ENCODE data around the gene CADM1.

Gene CADM1

GRCh38 chr11:115256397-115257197 is 247.6 kb downstream of the CADM1 start:
- Histone ChIP-seq H3K4me3 (ENCODE audit: low read length) (peak overlapping the region; percentile 29; the same call in 1 of the 2 replicates), H4K20me1 (ENCODE audit: insufficient read depth, low read length) (no peaks in the 10 kb centered on the region), H3K27ac (ENCODE audit: low read length) (peak overlapping the region; percentile 97), H3K9ac (ENCODE audit: low read length) (peak overlapping the region; percentile 84), H3K4me2 (ENCODE audit: low read depth, low read length) (peak overlapping the region; percentile 63), H3K79me2 (ENCODE audit: low read length) (peaks cover 44% of the 10 kb centered on the region), H3K4me1 (ENCODE audit: low read length) (peaks cover 42% of the 10 kb centered on the region), H2AFZ (ENCODE audit: low read length) (no peak overlapping the region), H3K9me2 (replicated peaks; ENCODE audit: insufficient read depth, low read length) (no peaks in the 10 kb centered on the region), H3K9me3 (replicated peaks; ENCODE audit: insufficient read depth, low read length) (no peaks in the 10 kb centered on the region), H3K36me3 (replicated peaks; ENCODE audit: insufficient read depth, low read length) (no peaks in the 10 kb centered on the region), H3K27me3 (replicated peaks; ENCODE audit: insufficient read depth, low read length) (no peaks in the 10 kb centered on the region), H3F3A (ENCODE audit: insufficient read depth, low read length) (peaks cover 32% of the 10 kb centered on the region)
- no peak for TF ChIP-seq EZH2 (optimal IDR thresholded peaks at IDR 0.05; ENCODE audit: low read depth, low read length)
- TF ChIP-seq EZH2phosphoT487 (IDR thresholded peaks at IDR 0.05; ENCODE audit: low read length), result no peak
- TF ChIP-seq CTCF (IDR thresholded peaks at IDR 0.05; ENCODE audit: low read length), result no peak
- peak; percentile 88 for DNase-seq

DNA sequence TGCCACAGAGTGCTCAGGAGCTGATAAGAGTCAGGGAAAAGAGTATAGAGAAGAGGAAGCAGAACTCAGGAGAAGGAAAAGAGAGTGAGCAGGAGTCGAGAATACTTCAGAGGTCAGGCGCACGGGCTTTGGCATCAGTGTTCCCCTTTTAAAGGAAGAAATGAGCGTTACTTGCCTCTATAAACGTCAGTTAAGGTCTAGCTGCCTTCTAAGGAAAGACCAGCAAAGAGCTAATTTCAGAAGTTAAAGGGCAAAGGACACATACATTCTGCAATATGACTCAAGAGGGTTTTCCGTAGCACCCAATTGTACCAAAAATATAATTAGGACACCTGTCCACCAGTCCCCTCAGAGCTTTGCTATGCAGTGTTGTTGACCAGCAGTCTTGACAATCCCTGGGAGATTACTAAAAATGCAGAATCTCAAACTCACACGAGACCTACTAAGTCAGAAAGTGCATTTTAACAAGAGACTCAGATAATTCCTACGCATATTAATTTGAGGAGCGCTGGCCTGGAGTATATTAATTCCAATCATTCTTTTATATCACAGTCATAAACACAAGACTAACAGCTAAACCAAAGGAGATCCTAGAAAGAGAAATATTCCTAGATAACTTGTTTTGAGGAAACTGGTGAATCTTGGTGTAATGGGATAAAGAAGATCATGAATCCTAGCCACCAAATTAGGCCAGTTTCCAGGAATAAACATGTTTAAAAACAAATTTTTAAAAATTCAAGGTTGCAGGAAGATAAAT is 249.0 kb downstream of the CADM1 start:
- Histone ChIP-seq H4K20me1 (ENCODE audit: insufficient read depth, low read length) (no peaks in the 10 kb centered on the region), H3K27ac (ENCODE audit: low read length) (peak overlapping the region; percentile 97; the same call in 1 of the 2 replicates), H3K9me2 (replicated peaks; ENCODE audit: insufficient read depth, low read length) (no peaks in the 10 kb centered on the region), H3K36me3 (replicated peaks; ENCODE audit: insufficient read depth, low read length) (no peaks in the 10 kb centered on the region), H3K4me1 (ENCODE audit: low read length) (peaks cover 42% of the 10 kb centered on the region), H3K79me2 (ENCODE audit: low read length) (peaks cover 48% of the 10 kb centered on the region), H3K9ac (ENCODE audit: low read length) (peak overlapping the region; percentile 84; the same call in 1 of the 2 replicates), H3K27me3 (replicated peaks; ENCODE audit: insufficient read depth, low read length) (no peaks in the 10 kb centered on the region), H3K9me3 (replicated peaks; ENCODE audit: insufficient read depth, low read length) (no peaks in the 10 kb centered on the region), H3K4me2 (ENCODE audit: low read depth, low read length) (peak overlapping the region; percentile 63; the same call in 1 of the 2 replicates), H3F3A (ENCODE audit: insufficient read depth, low read length) (peaks cover 32% of the 10 kb centered on the region), H2AFZ (ENCODE audit: low read length) (no peak overlapping the region), H3K4me3 (ENCODE audit: low read length) (peak overlapping the region; percentile 29; the same call in 1 of the 2 replicates)
- no peak for DNase-seq
- no peak for TF ChIP-seq EZH2 (optimal IDR thresholded peaks at IDR 0.05; ENCODE audit: low read depth, low read length)
- TF ChIP-seq EZH2phosphoT487 (IDR thresholded peaks at IDR 0.05; ENCODE audit: low read length), result no peak
- no peak for TF ChIP-seq CTCF (IDR thresholded peaks at IDR 0.05; ENCODE audit: low read length)

DNA sequence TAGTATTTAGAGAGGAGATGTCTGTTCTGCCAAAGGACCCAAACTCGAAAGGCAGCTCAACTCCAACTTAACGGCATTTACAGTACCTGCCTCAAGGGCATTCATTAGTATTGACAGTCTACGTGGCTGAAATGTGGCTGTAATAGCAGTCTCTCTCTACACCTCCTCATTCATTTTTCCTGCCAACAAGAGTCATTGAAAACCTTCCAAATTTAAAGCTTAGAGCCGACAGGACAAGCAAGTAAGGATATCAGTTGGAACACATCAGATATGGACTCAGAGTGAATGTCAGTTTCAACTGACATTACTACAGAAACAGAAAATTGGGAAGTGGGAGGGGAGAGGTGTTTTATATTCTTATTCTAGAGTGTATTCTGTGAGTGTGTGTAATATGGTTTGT is 253.1 kb downstream of the CADM1 start:
- Histone ChIP-seq H3K4me1 (ENCODE audit: low read length) (peaks cover 18% of the 10 kb centered on the region), H3K36me3 (replicated peaks; ENCODE audit: insufficient read depth, low read length) (no peaks in the 10 kb centered on the region), H3K4me2 (ENCODE audit: low read depth, low read length) (no peak overlapping the region), H3K9me3 (replicated peaks; ENCODE audit: insufficient read depth, low read length) (no peaks in the 10 kb centered on the region), H3K79me2 (ENCODE audit: low read length) (peaks cover 43% of the 10 kb centered on the region), H4K20me1 (ENCODE audit: insufficient read depth, low read length) (no peaks in the 10 kb centered on the region), H3K27me3 (replicated peaks; ENCODE audit: insufficient read depth, low read length) (no peaks in the 10 kb centered on the region), H3K27ac (ENCODE audit: low read length) (no peak overlapping the region), H3K9me2 (replicated peaks; ENCODE audit: insufficient read depth, low read length) (no peaks in the 10 kb centered on the region), H3K9ac (ENCODE audit: low read length) (no peak overlapping the region), H3K4me3 (ENCODE audit: low read length) (no peak overlapping the region), H2AFZ (ENCODE audit: low read length) (no peak overlapping the region), H3F3A (ENCODE audit: insufficient read depth, low read length) (peaks cover 6% of the 10 kb centered on the region)
- TF ChIP-seq EZH2phosphoT487 (IDR thresholded peaks at IDR 0.05; ENCODE audit: low read length), result no peak
- TF ChIP-seq CTCF (IDR thresholded peaks at IDR 0.05; ENCODE audit: low read length), result no peak
- TF ChIP-seq EZH2 (optimal IDR thresholded peaks at IDR 0.05; ENCODE audit: low read depth, low read length), result no peak
- DNase-seq, result no peak
